Activated T-helper 9 cell treated with anti-CD3 and anti-CD28 coated beads, Interleukin-2, amount 50 U/mL, for 16 hours (primary cell): ENCODE results near the gene IL1RAP.

ENCODE experiments used
- DNase-seq: peaks from one replicate; pipeline ENCODE4 v3.0.0-alpha.2; 2020; ENCODE audit warnings: low read depth

Gene IL1RAP

DNA sequence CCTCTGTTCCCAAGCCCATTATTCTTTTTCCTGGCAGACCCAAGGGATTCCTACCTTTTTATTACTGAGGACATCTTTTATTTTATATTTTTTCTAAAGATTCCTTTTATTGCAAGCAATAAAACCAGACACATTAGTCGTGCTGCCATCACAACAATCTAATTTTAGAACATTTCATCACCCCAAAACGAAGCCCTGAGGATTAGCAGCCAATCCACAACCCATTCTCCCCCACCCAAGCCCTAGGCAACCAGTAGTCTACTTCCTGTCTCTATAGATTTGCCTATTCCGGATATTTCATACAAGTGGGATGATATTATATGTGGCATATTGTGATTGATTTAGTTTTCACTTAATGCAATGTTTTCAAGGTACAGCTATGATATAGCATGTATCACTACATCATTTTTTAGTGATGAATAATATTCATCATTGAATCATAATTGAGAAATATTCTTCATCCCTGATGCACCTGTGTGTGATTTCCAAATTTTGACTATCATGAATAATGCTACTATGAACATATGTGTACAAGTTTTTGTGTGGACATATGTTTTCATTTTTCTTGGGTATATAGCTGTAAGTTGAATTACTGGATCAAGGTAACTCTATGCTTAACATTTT, 65.7 kb downstream of the IL1RAP start:
- no peak for DNase-seq

DNA sequence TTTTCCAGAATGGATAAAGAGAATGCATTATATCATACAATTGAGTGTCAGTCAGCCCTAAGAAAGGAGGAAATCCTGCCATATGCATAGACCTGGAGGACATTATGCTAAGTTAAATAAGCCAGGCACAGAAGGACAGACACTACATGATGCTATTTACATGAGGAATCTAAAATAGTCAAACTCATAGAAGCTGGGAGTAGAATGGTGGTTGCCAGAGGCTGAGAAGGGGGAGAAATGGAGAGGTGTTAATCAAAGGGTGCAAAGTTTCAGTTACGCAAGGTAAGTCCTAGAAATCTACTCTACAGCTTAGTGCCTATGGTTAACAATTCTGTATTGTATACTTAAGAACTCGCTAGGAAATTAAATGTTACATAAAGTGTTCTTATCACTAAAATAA, 66.5 kb downstream of the IL1RAP start:
- no peak for DNase-seq

DNA sequence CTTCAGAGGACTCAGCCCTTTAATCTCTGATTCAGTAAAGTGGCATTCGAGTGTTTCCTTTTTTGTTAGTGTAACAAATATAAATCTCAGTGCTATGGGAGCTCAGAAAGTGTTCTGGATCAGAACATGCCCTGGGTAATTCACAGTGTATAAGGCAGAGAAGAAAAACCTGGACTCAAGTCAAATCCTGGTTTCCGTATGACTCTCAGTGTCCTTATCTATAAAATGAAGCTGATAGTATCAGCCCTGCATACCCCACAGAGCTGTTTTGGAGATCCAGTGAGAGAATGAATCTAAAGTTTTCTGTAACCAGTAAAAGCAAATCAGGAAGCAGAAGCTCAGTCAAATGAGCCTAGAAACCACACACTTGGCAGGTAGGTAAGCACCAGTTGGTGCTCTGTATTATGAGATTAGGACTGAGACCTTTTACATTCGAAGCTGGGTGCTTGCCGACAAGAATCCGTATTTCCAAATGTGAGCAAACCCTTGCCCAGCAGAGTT, 67.2 kb downstream of the IL1RAP start:
- no peak for DNase-seq

DNA sequence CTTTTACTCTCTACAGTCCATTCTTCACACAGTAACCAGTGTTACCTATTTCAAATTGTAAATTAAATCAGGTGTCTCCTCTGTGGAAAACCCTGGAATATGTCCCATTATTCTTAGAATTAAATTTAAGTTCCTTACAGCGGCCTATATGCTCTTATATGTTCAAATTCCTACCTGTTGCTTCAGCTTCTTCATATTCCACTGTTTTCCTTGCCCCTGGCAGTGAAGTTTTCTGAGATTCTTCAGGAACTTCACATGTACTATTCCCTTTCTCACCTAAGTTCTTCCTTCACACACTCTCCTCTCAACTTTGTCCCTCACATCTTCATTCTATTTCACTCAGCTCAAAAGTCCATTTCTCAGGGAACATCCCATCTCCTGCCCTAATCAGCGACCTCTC, 68.8 kb downstream of the IL1RAP start:
- DNase-seq = no peak

DNA sequence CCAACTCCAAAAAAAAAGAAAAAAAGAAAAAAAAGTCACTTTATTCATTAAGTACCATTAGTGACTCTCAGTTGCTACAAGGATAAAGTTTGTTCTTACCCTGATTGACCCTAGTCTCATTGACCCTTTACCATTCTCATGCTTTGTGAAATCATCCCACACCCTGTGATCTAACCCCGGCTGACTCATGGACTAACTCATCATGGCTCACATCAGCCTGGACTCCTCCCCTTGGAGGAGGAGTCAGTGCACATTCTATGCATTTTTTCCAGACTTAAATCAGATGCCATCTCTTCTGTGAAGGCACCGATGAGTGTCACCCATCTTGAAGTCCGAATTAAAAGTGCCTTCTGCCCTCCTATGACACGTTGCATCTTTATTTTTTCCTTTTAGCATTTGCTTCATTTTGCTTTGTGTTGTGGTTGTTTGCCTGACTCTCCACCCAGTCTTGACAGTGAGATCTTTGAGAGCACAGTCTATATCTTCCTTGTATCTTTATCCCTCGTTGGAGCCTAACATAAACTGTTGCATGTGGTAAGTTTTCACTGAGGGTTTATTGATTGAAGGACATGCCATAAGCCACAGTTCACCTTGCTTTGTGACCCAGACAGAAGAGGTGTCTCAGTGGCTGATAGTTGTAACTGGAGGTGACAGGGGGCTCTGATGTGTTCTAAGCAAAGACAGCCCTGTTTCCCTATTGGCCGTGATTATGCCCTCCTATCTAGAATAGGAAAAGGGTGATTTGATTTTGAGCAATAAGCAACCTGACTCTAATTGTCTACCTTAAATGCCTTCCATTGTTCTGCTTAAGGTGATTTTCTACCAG, 72.1 kb downstream of the IL1RAP start:
- DNase-seq = peak; percentile 38

DNA sequence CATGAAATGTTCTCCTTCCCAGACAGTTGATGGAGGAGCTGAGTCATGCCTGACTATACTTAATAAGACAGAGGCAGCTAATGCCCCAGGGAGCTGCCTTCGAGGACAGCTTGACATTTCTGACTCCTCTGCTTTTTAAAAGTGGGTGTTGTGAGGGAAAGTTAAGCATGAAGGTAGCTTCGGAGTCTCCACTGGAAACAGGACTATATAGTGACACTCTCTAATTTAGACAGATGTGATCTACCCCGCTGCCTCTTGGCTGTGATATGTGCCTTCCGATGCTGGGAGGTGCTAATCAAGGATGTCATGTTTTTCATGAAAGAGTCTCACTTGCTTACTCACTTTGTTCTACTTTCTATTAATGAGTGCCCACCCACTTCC, 72.7 kb downstream of the IL1RAP start:
- no peak for DNase-seq

DNA sequence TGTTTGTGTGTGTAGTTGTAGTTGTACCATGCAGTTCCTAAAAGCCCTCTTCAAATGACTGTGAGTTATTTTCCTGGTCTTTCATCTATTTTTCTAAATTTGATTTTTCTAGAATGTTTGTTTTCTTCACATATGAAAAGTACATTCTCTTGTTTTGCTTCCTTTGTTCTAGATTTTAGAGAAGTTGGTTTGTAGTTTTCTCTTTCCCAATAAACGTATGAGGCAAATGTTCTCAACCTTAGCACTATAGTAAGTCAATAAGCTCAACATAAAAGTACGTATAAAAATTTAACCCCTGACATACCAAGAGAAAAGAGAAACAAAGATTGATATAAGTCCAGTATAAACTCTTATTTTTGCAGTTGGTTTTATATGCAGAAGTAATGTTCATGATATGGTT, 74.7 kb downstream of the IL1RAP start:
- no peak for DNase-seq

DNA sequence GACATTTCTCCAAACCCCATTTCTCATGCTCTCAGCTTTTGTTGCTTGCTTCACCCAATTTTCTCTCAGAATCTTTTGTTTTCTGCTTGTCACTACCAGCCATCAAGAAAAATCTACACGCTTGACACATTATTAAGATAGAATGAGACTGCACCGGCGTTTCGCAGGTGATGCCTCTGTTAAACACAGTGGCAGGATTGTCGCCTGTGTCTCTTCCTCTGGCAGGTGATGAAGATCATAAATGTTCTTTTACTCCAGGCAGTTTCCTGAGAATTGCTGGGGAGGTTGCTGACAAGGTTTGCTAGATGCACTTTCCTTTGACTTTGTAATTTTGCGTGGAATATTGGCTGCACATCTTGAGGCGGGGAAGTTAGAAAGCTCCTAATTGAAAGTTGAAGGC, 75.4 kb downstream of the IL1RAP start:
- no peak for DNase-seq

DNA sequence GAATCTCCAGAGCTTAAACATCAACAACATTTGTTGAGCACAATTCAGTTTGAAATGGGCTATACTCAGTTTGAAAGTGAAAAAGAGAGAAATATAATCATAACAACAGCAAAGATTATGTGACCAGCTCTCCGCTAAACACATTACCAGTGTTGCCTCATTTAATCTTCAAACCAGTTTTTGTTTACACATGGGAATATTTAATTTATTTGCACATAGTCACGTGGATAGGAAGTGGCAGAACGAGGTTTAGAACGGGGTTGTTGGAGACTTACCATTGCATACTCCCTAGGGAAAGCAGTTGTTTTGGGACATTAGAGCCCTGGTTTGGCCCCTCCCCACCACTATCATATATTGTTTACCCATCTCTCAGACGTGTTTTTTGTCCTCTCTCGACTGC, 77.2 kb downstream of the IL1RAP start:
- no peak for DNase-seq

- DNase-seq = no peak
Measured at GRCh38 chr3:190593075-190593474, 79.2 kb downstream of the IL1RAP start.

DNA sequence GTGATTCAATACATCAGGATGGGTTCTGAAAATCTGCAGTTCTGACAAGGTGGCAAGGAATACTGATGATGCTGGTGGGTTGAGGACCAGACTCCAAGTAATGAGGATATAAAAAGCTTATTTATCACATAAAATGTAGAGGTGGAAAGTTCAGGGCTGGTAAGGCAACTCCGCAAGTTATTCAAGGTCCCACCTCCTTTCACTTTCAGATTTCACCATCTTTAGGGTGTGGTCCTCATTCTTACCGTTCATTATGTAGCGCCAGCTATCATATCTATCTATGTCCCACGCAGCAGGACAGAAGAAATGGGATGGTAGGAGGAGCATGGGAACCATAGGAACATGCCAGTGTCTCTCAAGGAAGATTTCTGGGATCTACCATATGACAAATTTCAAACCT, 80.3 kb downstream of the IL1RAP start:
- no peak for DNase-seq

DNA sequence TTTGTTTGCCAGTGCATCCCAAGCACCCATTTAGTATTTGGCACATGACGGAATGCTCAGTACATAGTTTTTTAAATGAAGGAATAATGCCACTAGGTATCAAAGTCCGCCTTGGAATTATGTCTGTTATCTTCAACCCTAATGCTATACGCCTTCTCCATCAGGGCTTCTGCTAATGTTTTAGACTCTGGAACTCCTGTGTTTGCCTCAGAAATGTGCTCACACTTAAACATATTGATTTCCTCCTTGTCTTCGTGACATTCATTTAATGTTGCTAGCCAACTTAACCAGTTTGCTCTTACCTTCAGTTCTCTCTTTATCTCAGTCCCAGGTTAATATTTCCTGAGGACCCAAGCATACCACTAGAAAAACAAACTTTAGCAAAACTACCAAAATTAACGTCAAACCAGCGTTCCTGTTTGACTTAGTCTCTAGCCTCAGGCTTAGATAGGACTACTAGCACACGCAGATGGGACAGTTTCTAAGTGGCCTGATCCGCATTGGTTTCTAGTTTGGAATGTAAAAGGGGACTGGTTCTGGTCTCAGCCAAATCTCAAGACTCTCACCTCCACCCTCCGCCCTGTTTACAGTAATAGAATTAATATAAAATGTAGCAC, 81.4 kb downstream of the IL1RAP start:
- DNase-seq = no peak

GRCh38 chr3:190595807-190596206, 81.9 kb downstream of the IL1RAP start:
- DNase-seq = no peak

- DNase-seq = no peak
Measured at GRCh38 chr3:190596349-190597285, 82.7 kb downstream of the IL1RAP start.

DNA sequence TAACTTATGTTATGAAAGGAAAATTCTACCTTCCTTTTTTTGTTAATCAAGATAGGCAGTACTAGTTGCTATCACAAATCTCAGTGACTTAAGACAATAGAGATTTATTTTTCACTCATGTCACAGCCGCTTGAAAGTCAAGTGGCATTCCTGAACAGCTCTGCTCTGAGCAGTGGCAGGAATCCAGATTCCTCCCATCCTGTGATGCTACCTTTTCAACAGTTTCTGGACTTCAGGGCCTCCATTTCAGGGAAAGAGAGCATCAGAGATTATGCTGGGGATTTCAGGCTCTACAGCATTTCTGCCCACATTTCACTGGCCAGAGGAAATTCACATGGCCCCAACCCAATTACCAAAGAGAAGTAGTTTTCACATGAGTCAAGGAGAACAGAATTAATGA, 83.4 kb downstream of the IL1RAP start:
- DNase-seq = no peak

- DNase-seq = no peak
Measured at GRCh38 chr3:190601622-190602021, 87.7 kb downstream of the IL1RAP start.

GRCh38 chr3:190605385-190605784, 91.5 kb downstream of the IL1RAP start:
- DNase-seq = no peak

- DNase-seq = no peak
Measured at GRCh38 chr3:190606596-190606995, 92.7 kb downstream of the IL1RAP start.

GRCh38 chr3:190607021-190607420, 93.1 kb downstream of the IL1RAP start:
- no peak for DNase-seq

- DNase-seq = no peak
Measured at GRCh38 chr3:190608850-190609589, 95.1 kb downstream of the IL1RAP start.
